ENCODE data around the gene CEACAM16.

CEACAM16 gene

GRCh38 chr19:44726465-44726864, 27.5 kb downstream of the CEACAM16 start:
- no peak for DNase-seq

- no peak for DNase-seq
Observed at GRCh38 chr19:44728178-44728577, 29.2 kb downstream of the CEACAM16 start.

- no peak for DNase-seq
Observed at GRCh38 chr19:44729516-44730033, 30.6 kb downstream of the CEACAM16 start.

GRCh38 chr19:44731081-44731480, 32.1 kb downstream of the CEACAM16 start:
- no peak for DNase-seq

- DNase-seq: no peak
Observed at GRCh38 chr19:44731622-44732021, 32.7 kb downstream of the CEACAM16 start.

- DNase-seq: no peak
Observed at GRCh38 chr19:44732235-44733014, 33.5 kb downstream of the CEACAM16 start.

GRCh38 chr19:44734357-44734756, 35.4 kb downstream of the CEACAM16 start:
- DNase-seq: no peak

GRCh38 chr19:44735011-44735410, 36.1 kb downstream of the CEACAM16 start:
- no peak for DNase-seq

- DNase-seq: no peak
Observed at GRCh38 chr19:44737238-44738071, 38.5 kb downstream of the CEACAM16 start.

- no peak for DNase-seq
Observed at GRCh38 chr19:44738136-44738535, 39.2 kb downstream of the CEACAM16 start.

GRCh38 chr19:44738603-44739558, 39.9 kb downstream of the CEACAM16 start:
- no peak for DNase-seq

GRCh38 chr19:44740351-44740824, 41.4 kb downstream of the CEACAM16 start:
- no peak for DNase-seq

- no peak for DNase-seq
Observed at GRCh38 chr19:44741258-44741731, 42.3 kb downstream of the CEACAM16 start.

- peak; percentile 94 for DNase-seq
Observed at GRCh38 chr19:44741841-44742329, 42.9 kb downstream of the CEACAM16 start.

- DNase-seq: no peak
Observed at GRCh38 chr19:44742330-44743061, 43.5 kb downstream of the CEACAM16 start.

- DNase-seq: no peak
Observed at GRCh38 chr19:44744871-44745332, 46.0 kb downstream of the CEACAM16 start.

- peak; percentile 55 for DNase-seq
Observed at GRCh38 chr19:44745341-44745831, 46.4 kb downstream of the CEACAM16 start.

GRCh38 chr19:44745887-44746600, 47.1 kb downstream of the CEACAM16 start:
- DNase-seq: no peak

GRCh38 chr19:44746616-44746945, 47.6 kb downstream of the CEACAM16 start:
- no peak for DNase-seq

GRCh38 chr19:44746946-44747738, 48.2 kb downstream of the CEACAM16 start:
- peak; percentile 80 for DNase-seq
